Activated naive CD8-positive, alpha-beta T cell treated with anti-CD3 and anti-CD28 coated beads, Interleukin-2, amount 10 ng/mL, durations not matched to agents 7 days and 5 days (primary cell): ENCODE measurements around the gene CLCA4. TPM values are rescaled to one million over a fixed set of nuclear protein-coding genes. Genes with fewer than 3 reads are reported as not detected.

Experiments used
- ATAC-seq: fragments of 150-1000 bp; cut with Tn5 transposase; one replicate; pipeline ENCODE4 v1.10.0; 2021; ENCODE audit warnings: low read depth, moderate library complexity
- POLR2A ChIA-PET: fragments of 350-600 bp; sonication (Branson Sonifier 250); formaldehyde crosslinking; loops from one replicate; lab custom pipeline; 2021; ENCODE audit warnings: antibody characterized with exemption; lab: Charles Lee
- DNase-seq: peaks from one replicate; pipeline ENCODE4 v3.0.0; 2021
- H3K27ac Mint-ChIP-seq: one replicate; pipeline ENCODE4 v1.8.0; 2022; ENCODE audit warnings: mild to moderate bottlenecking, mixed read lengths
- H3K27me3 Mint-ChIP-seq: one replicate; pipeline ENCODE4 v1.8.0; 2022; ENCODE audit warnings: mild to moderate bottlenecking, moderate library complexity, mixed read lengths
- H3K36me3 Mint-ChIP-seq: one replicate; pipeline ENCODE4 v1.8.0; 2021; ENCODE audit warnings: mild to moderate bottlenecking, mixed read lengths
- H3K4me1 Mint-ChIP-seq: one replicate; pipeline ENCODE4 v1.8.0; 2021; ENCODE audit warnings: mixed read lengths
- H3K4me3 Mint-ChIP-seq: one replicate; pipeline ENCODE4 v1.8.0; 2022; ENCODE audit warnings: mild to moderate bottlenecking, moderate library complexity, mixed read lengths
- H3K9me3 Mint-ChIP-seq: one replicate; pipeline ENCODE4 v1.8.0; 2021; ENCODE audit warnings: mixed read lengths
- total RNA-seq, 2 experiments: library from RNA; stranded (reverse); gene quantifications; one replicate each; pipeline ENCODE4 v1.2.3, GENCODE V29; 2021

CLCA4 gene
- total RNA-seq, 2 experiments from 2014 or later = not detected

DNA sequence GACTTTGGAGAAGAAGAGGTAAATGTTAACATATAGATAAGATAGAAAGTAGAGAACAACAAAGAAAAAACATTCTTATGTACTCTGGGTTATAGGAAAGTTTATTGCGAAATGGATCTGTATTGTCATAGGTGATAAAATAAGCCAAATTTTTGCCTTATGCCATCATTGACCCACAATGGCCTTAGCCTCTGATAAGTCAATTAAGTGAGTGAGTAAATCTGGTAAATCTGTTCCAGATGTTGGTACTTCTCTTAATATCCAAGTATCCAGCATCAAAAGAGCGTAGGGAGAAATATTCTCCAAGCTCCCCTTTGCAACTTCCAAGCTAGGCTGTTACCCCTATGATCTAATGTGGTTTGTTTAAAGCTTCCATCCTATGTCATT is 38.3 kb upstream of the CLCA4 start:
- H3K36me3 Mint-ChIP-seq = no peaks in the 10 kb centered on the region
- no peaks in the 10 kb centered on the region for H3K9me3 Mint-ChIP-seq
- POLR2A ChIA-PET = no interaction called here
- peaks cover 2% of the 10 kb centered on the region for H3K4me1 Mint-ChIP-seq
- H3K4me3 Mint-ChIP-seq = no peak overlapping the region
- peaks cover 2% of the 10 kb centered on the region for H3K27me3 Mint-ChIP-seq
- H3K27ac Mint-ChIP-seq = no peak overlapping the region
- no peak for DNase-seq
- ATAC-seq = no peak

DNA sequence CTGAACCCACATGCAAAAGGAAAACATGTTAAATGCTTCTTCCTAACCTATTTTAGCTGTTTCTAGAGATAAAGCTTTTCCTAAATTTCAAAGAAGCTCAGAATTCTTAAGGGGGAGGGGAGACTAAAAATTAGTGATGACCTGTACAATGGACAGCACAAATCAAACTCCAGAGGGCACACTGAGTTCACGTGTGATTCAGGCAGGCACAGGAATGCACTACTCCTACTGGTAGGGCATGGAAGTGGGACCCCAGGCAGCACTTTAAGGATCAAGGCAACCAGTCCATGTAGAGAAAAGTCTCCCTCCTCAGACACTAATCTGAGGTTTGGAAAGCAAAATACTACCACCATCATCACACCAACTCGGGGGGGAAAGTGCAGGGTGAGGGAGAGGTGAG is 31.3 kb upstream of the CLCA4 start:
- Mint-ChIP-seq H3K4me1 (no peaks in the 10 kb centered on the region), H3K36me3 (no peaks in the 10 kb centered on the region), H3K4me3 (no peak overlapping the region), H3K27ac (no peak overlapping the region), H3K9me3 (no peaks in the 10 kb centered on the region), H3K27me3 (no peaks in the 10 kb centered on the region)
- POLR2A ChIA-PET = no interaction called here
- ATAC-seq (no peak), DNase-seq (no peak)

DNA sequence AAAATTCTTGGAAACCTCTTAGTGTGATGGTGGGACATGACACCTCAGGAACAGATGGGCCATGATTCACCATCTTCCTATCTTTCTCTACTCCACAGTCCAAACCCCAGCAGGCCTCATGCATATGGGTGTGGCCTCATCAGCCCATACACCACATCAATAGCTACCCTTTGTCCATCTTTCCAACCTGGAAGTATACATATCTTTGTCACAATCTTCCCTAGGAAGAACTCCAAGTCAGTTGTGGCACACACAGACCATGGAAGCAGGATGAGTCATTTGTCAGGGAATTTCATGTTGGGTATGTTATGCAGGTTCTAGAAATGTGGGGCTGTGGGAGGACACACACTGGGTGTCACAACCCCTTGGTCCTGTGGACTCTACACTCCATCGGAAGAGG is 30.5 kb upstream of the CLCA4 start:
- DNase-seq (no peak), ATAC-seq (no peak)
- H3K27me3 Mint-ChIP-seq = no peaks in the 10 kb centered on the region
- no peak overlapping the region for H3K27ac Mint-ChIP-seq
- no peaks in the 10 kb centered on the region for H3K4me1 Mint-ChIP-seq
- no peak overlapping the region for H3K4me3 Mint-ChIP-seq
- no peaks in the 10 kb centered on the region for H3K9me3 Mint-ChIP-seq
- POLR2A ChIA-PET = no interaction called here
- no peaks in the 10 kb centered on the region for H3K36me3 Mint-ChIP-seq

DNA sequence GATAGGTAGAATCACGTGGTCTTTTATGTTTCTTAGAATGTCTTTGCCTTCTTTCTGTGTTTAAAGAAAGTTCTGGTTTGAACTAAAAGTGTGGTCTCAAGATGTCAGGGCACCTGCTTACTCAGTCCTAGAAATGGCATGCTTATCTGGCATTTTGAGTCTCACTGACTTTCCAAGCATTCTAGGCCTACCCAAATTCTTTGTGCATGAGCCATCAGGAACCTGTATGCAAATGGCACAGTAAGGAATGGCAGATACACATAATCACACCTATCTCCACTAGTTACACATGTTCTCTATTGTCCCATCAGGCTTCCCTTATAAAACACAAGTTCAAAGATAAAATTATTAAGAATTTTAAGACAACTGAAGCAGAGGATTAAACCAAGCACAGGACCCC is 29.5 kb upstream of the CLCA4 start:
- no peak overlapping the region for H3K27ac Mint-ChIP-seq
- no peak overlapping the region for H3K4me3 Mint-ChIP-seq
- ATAC-seq (no peak), DNase-seq (no peak)
- POLR2A ChIA-PET = no interaction called here
- H3K4me1 Mint-ChIP-seq = no peaks in the 10 kb centered on the region
- H3K36me3 Mint-ChIP-seq = no peaks in the 10 kb centered on the region
- H3K27me3 Mint-ChIP-seq = no peaks in the 10 kb centered on the region
- H3K9me3 Mint-ChIP-seq = no peaks in the 10 kb centered on the region

DNA sequence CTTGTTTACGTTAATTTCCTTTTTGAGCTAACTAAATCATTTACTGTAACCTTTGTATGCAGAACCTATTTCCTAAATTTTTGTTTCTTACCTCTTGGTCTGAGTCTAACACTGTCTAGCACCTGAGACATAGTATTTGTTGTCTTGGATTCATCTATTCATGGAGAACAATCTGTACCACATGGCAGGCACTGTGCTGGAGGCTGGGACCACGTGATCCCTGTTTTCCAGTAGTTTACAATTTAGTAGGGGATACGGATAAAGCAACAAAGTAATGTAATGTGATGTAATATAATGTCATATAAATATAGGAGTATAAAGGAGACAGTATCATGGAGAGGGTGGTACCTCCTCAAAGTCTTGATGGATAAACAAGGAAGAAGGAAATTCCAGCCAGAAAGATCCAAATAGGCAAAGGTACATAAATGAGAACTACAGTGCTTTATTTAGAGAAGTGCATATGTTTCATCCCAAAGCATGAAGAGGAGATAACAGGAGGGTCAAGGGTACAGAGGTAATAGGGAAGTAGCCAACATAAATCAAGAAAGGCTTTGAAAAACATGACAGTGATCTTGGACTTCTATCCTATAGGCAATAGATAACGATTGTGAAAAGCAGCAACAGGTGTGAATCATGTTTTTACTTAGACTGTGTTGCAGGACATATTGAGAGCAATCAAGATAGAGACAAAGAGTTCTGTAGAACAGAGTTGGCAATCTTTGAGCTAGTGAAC is 25.9 kb upstream of the CLCA4 start:
- no peak overlapping the region for H3K27ac Mint-ChIP-seq
- no peak overlapping the region for H3K4me3 Mint-ChIP-seq
- H3K27me3 Mint-ChIP-seq = no peaks in the 10 kb centered on the region
- no peaks in the 10 kb centered on the region for H3K36me3 Mint-ChIP-seq
- DNase-seq (no peak), ATAC-seq (no peak)
- H3K4me1 Mint-ChIP-seq = no peaks in the 10 kb centered on the region
- POLR2A ChIA-PET = no interaction called here
- H3K9me3 Mint-ChIP-seq = no peaks in the 10 kb centered on the region

DNA sequence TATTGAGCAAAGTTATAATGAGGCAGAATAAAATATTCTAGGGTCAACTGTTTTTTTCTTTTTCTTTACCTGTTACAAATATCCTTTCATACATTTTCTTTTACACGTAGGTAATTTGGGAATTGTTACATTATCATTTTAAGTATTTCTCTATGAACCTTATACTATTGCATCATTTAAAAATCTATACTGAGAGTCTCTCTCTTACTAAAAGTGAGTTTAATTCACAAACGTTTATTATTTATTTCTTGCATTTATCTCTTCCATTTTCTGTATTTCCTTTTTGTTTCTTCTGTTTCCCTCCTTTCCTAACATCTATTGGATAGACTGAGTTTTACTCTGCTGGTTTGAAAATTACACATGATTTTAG is 25.4 kb upstream of the CLCA4 start:
- ATAC-seq (no peak), DNase-seq (no peak)
- no peaks in the 10 kb centered on the region for H3K27me3 Mint-ChIP-seq
- H3K4me3 Mint-ChIP-seq = no peak overlapping the region
- H3K9me3 Mint-ChIP-seq = no peaks in the 10 kb centered on the region
- H3K27ac Mint-ChIP-seq = no peak overlapping the region
- H3K4me1 Mint-ChIP-seq = no peaks in the 10 kb centered on the region
- POLR2A ChIA-PET = no interaction called here
- no peaks in the 10 kb centered on the region for H3K36me3 Mint-ChIP-seq

DNA sequence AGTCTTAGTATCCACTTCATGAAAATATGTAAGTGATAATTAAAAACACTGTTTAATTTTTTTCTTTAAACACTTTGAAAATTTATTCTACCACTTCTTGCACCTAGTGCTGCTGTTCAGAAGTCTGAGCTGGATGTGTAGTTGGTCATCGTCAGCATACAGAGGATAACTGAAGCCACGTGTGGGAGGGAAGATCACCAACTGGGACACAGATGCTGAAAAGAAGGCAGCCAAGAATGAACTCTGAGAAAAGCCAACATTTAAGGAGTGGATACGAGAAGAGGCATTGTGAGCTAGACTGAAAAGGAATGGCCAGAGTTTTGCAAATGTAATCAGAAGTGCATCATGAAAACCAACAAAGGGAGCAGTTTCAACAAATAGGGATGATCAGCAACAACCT is 24.6 kb upstream of the CLCA4 start:
- POLR2A ChIA-PET = no interaction called here
- Mint-ChIP-seq H3K4me1 (no peaks in the 10 kb centered on the region), H3K27me3 (no peaks in the 10 kb centered on the region), H3K9me3 (no peaks in the 10 kb centered on the region), H3K36me3 (no peaks in the 10 kb centered on the region), H3K27ac (no peak overlapping the region), H3K4me3 (no peak overlapping the region)
- no peak for DNase-seq
- no peak for ATAC-seq

DNA sequence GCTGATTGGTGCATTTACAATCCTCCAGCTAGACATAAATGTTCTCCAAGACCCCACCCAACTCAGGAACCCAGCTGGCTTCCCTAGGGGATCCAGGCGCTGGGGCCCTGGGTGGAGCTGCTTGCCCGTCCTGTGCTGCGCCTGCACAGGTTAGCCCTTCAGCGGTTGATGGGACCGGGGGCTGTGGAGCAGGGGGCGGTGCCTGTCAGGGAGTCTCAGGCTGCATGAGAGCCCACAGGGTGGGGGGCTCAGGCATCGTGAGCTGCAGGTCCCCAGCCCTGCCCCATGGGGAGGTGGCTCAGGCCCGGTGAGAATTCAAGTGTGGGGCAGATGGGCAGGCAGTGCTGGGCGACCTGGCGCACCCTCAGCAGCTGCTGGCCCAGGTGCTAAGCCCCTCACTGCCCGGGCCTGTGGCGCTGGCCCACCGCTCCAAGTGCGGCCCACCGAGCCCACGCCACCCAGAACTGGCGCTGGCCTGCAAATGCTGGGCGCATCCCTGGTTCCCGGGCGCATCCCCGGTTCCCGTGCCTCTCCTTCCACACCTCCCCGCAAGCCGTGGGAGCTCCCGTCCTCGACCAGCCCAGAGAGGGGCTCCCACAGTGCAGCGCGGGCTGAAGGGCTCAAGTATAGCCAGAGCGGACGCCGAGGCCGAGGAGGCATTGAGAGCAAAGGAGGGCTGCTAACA is 23.1 kb upstream of the CLCA4 start:
- H3K27ac Mint-ChIP-seq = no peak overlapping the region
- POLR2A ChIA-PET = no interaction called here

DNA sequence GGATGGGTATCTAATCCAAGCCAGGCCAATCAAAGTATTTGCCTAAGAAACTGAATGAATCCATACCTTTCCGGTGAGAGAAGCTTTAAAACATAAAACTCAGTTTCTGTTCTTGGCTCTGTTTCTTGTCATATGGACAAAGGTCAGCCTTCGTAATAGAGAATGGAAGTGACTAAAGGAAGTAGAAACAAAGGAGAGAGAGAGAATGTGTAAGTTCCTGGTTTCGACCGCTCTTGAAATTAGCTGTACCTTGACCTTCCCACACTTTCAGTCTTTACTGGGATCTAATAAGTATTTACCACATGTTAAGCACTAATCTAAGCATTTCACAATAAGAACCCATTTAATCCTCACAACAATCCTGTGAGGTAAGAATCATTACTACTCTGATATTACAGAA is 19.6 kb upstream of the CLCA4 start:
- DNase-seq (no peak), ATAC-seq (no peak)
- no peak overlapping the region for H3K4me3 Mint-ChIP-seq
- H3K4me1 Mint-ChIP-seq = no peaks in the 10 kb centered on the region
- no peaks in the 10 kb centered on the region for H3K9me3 Mint-ChIP-seq
- no peaks in the 10 kb centered on the region for H3K36me3 Mint-ChIP-seq
- no peaks in the 10 kb centered on the region for H3K27me3 Mint-ChIP-seq
- POLR2A ChIA-PET = no interaction called here
- no peak overlapping the region for H3K27ac Mint-ChIP-seq

More for the DNA sequence above, 23.1 kb upstream of the CLCA4 start:
- Mint-ChIP-seq H3K36me3 (no peaks in the 10 kb centered on the region), H3K4me1 (no peaks in the 10 kb centered on the region), H3K9me3 (no peaks in the 10 kb centered on the region), H3K4me3 (no peak overlapping the region), H3K27me3 (no peaks in the 10 kb centered on the region)
- DNase-seq = no peak
- ATAC-seq = no peak

DNA sequence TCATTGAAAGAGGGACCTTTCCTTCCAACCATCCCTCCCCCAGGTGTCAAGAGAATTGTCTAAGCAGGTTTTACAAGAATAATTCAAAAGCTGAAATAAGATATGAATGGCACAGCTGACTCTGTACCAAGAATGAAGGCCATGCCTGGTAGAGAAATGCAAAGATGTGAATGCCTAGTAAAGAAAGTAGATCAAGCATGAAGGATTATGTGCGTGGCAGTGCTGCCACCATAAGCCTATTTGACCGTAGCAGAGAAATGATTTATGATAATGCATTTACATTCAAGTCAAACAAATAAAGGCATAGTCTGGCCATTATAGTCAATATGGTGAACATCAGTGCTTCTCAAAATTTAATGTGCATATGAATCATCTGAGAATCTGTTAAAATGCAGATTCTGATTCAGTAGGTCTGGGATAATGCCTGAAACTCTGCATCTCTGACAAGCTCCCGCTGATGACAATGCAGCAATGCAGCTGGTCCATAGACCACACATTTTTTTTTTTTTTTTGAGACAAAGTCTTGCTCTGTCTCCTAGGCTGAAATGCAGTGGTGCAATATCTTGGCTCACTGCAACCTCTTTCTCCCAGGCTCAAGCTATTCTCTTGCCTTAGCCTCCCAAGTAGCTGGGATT is 16.6 kb upstream of the CLCA4 start:
- H3K4me3 Mint-ChIP-seq = no peak overlapping the region
- POLR2A ChIA-PET = no interaction called here
- no peak for DNase-seq
- H3K36me3 Mint-ChIP-seq = no peaks in the 10 kb centered on the region
- H3K27ac Mint-ChIP-seq = no peak overlapping the region
- no peaks in the 10 kb centered on the region for H3K9me3 Mint-ChIP-seq
- peaks cover 6% of the 10 kb centered on the region for H3K27me3 Mint-ChIP-seq
- H3K4me1 Mint-ChIP-seq = no peaks in the 10 kb centered on the region
- no peak for ATAC-seq

DNA sequence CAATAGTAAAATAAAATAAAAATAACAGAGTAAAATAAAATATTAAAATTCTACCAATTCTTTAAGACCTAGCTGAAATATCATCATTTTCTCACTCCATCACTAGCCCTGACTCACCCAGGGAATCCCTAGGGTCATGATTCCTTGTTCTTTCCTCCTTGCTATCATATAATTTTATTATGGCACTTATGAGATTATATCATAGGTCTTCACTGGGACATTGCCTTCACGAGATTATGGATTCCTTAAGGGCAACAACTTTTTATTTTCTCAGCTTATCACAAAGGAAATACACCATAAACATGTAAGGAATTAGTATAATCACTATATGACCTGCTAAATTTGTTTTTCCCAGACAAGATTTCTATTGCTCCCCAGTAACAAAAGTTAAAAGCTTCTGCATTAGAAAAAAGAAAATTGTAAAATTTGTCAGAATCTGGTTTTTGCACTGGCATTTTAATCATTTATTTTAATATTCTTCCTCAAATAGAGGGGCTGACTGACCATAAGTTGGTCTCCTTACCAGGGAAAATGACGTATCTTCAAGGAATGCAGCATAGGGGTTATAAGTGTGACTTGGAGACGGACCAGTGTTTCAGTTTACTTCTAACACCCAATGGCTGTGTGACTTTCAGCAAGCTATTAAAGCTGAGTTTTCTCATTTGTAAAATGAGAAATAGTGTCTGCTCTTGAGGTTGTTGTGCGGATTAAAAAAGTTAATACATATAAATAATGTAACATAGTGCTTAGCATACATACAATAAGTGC is 8.8 kb upstream of the CLCA4 start:
- no peak for DNase-seq
- no peak overlapping the region for H3K27ac Mint-ChIP-seq
- H3K4me3 Mint-ChIP-seq = no peak overlapping the region
- no peaks in the 10 kb centered on the region for H3K36me3 Mint-ChIP-seq
- H3K9me3 Mint-ChIP-seq = no peaks in the 10 kb centered on the region
- no peaks in the 10 kb centered on the region for H3K4me1 Mint-ChIP-seq
- ATAC-seq = no peak
- POLR2A ChIA-PET = no interaction called here
- H3K27me3 Mint-ChIP-seq = peaks cover 13% of the 10 kb centered on the region

DNA sequence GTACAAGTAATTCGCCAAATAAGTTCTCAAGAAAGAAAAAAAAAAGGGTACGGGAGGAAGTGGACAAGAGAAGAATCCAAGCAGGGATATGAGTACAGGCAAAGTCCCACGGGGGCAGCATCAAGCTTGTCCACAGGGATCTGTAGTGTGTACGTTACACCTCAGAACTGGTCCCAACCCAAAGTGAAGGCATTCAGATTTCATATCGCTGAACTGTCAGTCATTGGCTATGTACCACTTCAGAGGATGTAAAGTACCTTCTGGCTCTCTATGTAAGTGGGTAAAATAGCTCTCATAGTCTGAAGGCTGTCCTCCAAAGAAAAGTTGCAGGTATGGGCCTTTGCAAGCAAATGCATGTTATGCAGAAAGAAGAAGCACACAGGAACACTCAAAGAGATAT is 8.1 kb upstream of the CLCA4 start:
- Mint-ChIP-seq H3K27me3 (peaks cover 13% of the 10 kb centered on the region), H3K4me1 (no peaks in the 10 kb centered on the region), H3K36me3 (no peaks in the 10 kb centered on the region), H3K9me3 (peaks cover 1% of the 10 kb centered on the region), H3K4me3 (no peak overlapping the region), H3K27ac (no peak overlapping the region)
- DNase-seq = no peak
- no peak for ATAC-seq
- POLR2A ChIA-PET = no interaction called here

DNA sequence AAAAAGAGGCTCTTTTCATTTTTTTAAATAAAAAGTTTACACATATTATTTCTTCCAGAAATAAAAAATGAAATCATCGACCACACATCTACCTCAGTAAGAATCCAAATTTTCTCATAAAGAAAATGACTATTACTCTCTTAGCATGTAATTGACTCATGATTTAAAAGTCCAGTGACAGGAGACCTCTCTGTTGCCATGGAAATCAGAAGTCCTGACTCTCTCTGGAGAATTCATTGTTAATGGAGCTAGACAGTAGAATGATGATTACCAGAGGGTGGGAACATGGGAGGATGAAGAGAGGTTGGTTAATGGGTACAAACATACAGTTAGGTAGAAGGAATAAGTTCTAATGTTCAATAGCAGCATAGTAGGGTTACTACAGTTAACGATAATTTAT is 5.0 kb upstream of the CLCA4 start:
- no peaks in the 10 kb centered on the region for H3K4me1 Mint-ChIP-seq
- POLR2A ChIA-PET = no interaction called here
- no peak for DNase-seq

More for the DNA sequence above, 5.0 kb upstream of the CLCA4 start:
- Mint-ChIP-seq H3K9me3 (peaks cover 1% of the 10 kb centered on the region), H3K4me3 (no peak overlapping the region), H3K27me3 (peaks cover 4% of the 10 kb centered on the region), H3K27ac (no peak overlapping the region), H3K36me3 (no peaks in the 10 kb centered on the region)
- no peak for ATAC-seq
